Upper lobe of right lung (tissue), 1 donor: ENCODE data around the gene SLC35A3. TPM values are rescaled to one million over a fixed set of nuclear protein-coding genes. Genes with fewer than 3 reads are reported as not detected.

Experiments
- ATAC-seq: fragments of 200-7000 bp; cut with Tn5 transposase; one replicate; pipeline ENCODE4 v1.9.1; 2020; ENCODE audit warnings: mild to moderate bottlenecking, moderate library complexity
- DNase-seq: peaks from one replicate; pipeline ENCODE4 v3.0.0-alpha.2; 2020
- H3K27ac ChIP-seq: fragments of 200-600 bp; one replicate; pipeline ENCODE4 v1.8.0; 2022
- H3K27me3 ChIP-seq: fragments of 200-600 bp; one replicate; pipeline ENCODE4 v1.8.0; 2022; ENCODE audit warnings: mild to moderate bottlenecking
- H3K36me3 ChIP-seq: fragments of 200-600 bp; one replicate; pipeline ENCODE4 v1.8.0; 2022
- H3K4me1 ChIP-seq: fragments of 200-600 bp; one replicate; pipeline ENCODE4 v1.8.0; 2022
- H3K4me3 ChIP-seq: fragments of 200-600 bp; one replicate; pipeline ENCODE4 v1.8.0; 2022; ENCODE audit warnings: mild to moderate bottlenecking
- H3K9me3 ChIP-seq: fragments of 200-600 bp; one replicate; pipeline ENCODE4 v1.8.0; 2022
- CTCF ChIP-seq: fragments of 200-600 bp; IDR thresholded peaks from one replicate; pipeline ENCODE4 v1.8.0; 2022; ENCODE audit warnings: antibody characterized with exemption
- intact Hi-C: fragments of 100-400 bp; cut with DNase I; formaldehyde crosslinking; loops from one replicate; pipeline ENCODE4 v1.11.0; 2022
- long read RNA-seq: library from polyadenylated mRNA; unstranded; transcript quantifications from one replicate; pipeline ENCODE4 v2.0.0, GENCODE V29; 2021
- total RNA-seq: library from RNA; stranded (reverse); fragmentation: NEBNext Ultra II Directional; extraction: Animal tissue kit (Norgen Biotek cat#: 25700); gene quantifications from one replicate; pipeline ENCODE4 v1.2.1, GENCODE V29; 2021
- donor health status: DM: no; HTN: yes; CAD: no; lungs with severe emphysema.

SLC35A3 gene
- 30.4 TPM for total RNA-seq
- long read RNA-seq, full-length matches to known transcripts, result 25 of 34 reads
- long read RNA-seq, partial matches to known transcripts, result 3 of 34 reads
- long read RNA-seq, other reads (novel, unspliced or antisense), result 6 of 34 reads

GRCh38 chr1:99969729-99970621 is at the start of gene SLC35A3:
SLC35A3 (plus strand) TSS chr1:99969996; CDS start chr1:99993555, 23,559 bp downstream.
- intact Hi-C loops, result no loop called here
- ATAC-seq (peak; percentile 98), DNase-seq (peak; percentile 94)
- TF ChIP-seq CTCF, result no peak
- H3K27ac ChIP-seq, result peak within 1 kb of the TSS; percentile 86
- peaks cover under 1% of the 10 kb centered on the region for H3K36me3 ChIP-seq
- no peaks in the 10 kb centered on the region for H3K9me3 ChIP-seq
- H3K4me3 ChIP-seq, result peak within 1 kb of the TSS; percentile 94
- H3K4me1 ChIP-seq, result peaks cover 13% of the 10 kb centered on the region
- H3K27me3 ChIP-seq, result no peaks in the 10 kb centered on the region

- DNase-seq, result no peak
- intact Hi-C loops, result no loop called here
- Histone ChIP-seq H3K4me1 (no peaks in the 10 kb centered on the region), H3K4me3 (no peak overlapping the region), H3K9me3 (no peaks in the 10 kb centered on the region), H3K36me3 (no peaks in the 10 kb centered on the region), H3K27me3 (no peaks in the 10 kb centered on the region), H3K27ac (no peak overlapping the region)
- ATAC-seq, result no peak
- TF ChIP-seq CTCF, result no peak
These were observed 35.0 kb upstream of the SLC35A3 start for GRCh38 chr1:99934801-99935200.

GRCh38 chr1:99935534-99935933 is 34.3 kb upstream of the SLC35A3 start:
- intact Hi-C loops, result no loop called here
- TF ChIP-seq CTCF, result no peak
- no peaks in the 10 kb centered on the region for H3K4me1 ChIP-seq
- H3K9me3 ChIP-seq, result no peaks in the 10 kb centered on the region
- H3K27ac ChIP-seq, result no peak overlapping the region
- H3K27me3 ChIP-seq, result no peaks in the 10 kb centered on the region
- H3K4me3 ChIP-seq, result no peak overlapping the region
- H3K36me3 ChIP-seq, result no peaks in the 10 kb centered on the region
- DNase-seq (no peak), ATAC-seq (no peak)

GRCh38 chr1:99936071-99936470 is 33.7 kb upstream of the SLC35A3 start:
- DNase-seq (no peak), ATAC-seq (no peak)
- Histone ChIP-seq H3K27me3 (no peaks in the 10 kb centered on the region), H3K9me3 (no peaks in the 10 kb centered on the region), H3K4me3 (no peak overlapping the region), H3K4me1 (no peaks in the 10 kb centered on the region), H3K27ac (no peak overlapping the region), H3K36me3 (no peaks in the 10 kb centered on the region)
- TF ChIP-seq CTCF, result no peak
- intact Hi-C loops, result no loop called here

- no peak overlapping the region for H3K27ac ChIP-seq
These were observed 27.1 kb upstream of the SLC35A3 start for GRCh38 chr1:99942723-99943122.

More at GRCh38 chr1:99942723-99943122, 27.1 kb upstream of the SLC35A3 start:
- no peak for ATAC-seq
- intact Hi-C loops, result no loop called here
- Histone ChIP-seq H3K27me3 (no peaks in the 10 kb centered on the region), H3K36me3 (no peaks in the 10 kb centered on the region), H3K9me3 (no peaks in the 10 kb centered on the region), H3K4me3 (no peak overlapping the region), H3K4me1 (no peaks in the 10 kb centered on the region)
- no peak for DNase-seq
- no peak for TF ChIP-seq CTCF
